NCI-H2029 (cell line): Measurements from ENCODE around the gene CHST11.

Experiments used
- DNase-seq: peaks from one replicate; lab custom pipeline; 2025; lab: John Stamatoyannopoulos, UW

The CHST11 gene

DNA sequence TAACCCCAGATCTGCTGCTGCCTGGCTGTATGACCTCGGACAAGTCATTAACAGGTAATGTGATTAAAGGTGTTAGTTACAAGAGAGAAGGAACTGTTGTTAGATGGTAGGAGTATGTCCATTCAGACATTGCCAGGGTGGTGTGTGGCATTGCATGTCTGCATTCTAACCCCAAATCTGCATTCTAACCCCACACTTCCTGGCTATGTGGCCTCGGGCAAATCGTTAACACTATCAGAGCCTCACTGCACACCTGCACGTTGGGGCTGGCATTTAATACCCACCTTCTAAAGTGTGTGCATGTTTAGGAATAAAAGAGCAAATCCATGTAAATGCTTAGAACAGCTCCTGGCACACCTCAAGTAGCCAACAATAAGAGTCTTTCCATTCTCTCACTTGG is 46.4 kb downstream of the CHST11 start:
- no peak for DNase-seq

GRCh38 chr12:104504146-104504545 is 47.4 kb downstream of the CHST11 start:
- no peak for DNase-seq

GRCh38 chr12:104505095-104505818 is 48.5 kb downstream of the CHST11 start:
- peak; percentile 64 for DNase-seq

DNA sequence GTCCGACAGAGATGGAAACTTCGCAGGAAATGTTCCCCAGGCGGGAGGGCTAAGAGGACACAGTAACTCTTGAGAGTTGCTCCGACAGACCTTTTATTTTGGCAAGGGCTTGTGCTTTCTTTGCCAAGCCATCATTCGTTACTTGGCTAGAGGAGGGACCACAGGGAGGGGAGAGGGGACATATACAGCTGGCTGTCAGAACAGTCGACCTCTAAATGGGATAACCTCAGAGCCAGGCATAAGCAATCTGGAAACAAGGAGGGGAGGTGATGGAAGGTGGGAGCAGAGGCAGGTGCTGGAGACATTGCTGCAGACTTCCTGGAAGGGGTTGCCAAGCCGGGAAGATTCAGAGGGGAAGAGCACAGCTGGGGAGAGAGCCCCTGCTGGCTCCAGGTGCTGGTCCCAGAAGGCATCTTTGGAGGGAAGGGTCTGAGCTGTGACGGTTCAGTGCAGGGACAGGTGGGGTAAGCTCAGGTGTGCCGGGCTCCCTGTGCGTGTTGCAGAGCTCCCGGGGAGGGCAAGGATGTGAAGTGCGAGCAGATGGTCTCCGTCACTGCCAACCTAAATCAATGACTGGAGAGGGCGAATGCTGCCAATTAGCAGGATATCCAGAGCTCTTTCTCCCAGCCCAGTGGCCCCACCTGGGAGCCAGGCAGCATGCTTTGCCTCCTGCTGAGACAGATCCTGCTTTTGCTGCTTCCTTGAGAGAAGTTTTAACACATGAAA is 50.1 kb downstream of the CHST11 start:
- peak; percentile 88 for DNase-seq

GRCh38 chr12:104507672-104508071 is 50.9 kb downstream of the CHST11 start:
- DNase-seq, result peak; percentile 87

DNA sequence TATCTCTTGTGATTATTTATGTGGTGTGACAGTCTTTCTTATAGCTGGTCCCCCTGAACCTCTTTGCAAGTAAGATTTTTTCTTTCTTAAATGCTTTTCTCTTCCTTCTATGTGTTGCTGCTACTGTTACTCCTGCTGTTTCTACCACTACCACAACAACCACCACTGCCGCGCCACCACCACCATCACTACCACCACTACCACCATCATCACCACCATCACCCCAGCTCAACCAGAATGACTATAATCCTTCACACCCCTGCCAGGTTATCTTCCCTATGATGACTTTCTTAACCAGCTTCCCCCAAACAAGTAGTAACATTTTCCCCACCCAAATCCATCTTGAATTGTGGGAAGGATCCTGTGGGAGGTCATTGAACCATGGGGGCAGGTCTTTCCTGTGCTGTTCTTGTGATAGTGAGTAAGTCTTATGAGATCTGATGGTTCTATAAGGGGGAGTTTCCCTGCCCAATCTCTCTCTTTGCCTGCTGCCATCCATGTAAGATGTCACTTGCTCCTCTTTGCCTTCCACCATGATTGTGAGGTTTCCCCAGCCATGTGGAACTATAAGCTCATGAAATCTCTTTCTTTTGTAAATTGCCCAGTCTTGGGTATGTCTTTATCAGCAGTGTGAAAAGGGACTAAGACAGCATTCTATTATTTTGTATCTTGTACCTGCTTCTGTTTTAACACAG is 52.2 kb downstream of the CHST11 start:
- no peak for DNase-seq

DNA sequence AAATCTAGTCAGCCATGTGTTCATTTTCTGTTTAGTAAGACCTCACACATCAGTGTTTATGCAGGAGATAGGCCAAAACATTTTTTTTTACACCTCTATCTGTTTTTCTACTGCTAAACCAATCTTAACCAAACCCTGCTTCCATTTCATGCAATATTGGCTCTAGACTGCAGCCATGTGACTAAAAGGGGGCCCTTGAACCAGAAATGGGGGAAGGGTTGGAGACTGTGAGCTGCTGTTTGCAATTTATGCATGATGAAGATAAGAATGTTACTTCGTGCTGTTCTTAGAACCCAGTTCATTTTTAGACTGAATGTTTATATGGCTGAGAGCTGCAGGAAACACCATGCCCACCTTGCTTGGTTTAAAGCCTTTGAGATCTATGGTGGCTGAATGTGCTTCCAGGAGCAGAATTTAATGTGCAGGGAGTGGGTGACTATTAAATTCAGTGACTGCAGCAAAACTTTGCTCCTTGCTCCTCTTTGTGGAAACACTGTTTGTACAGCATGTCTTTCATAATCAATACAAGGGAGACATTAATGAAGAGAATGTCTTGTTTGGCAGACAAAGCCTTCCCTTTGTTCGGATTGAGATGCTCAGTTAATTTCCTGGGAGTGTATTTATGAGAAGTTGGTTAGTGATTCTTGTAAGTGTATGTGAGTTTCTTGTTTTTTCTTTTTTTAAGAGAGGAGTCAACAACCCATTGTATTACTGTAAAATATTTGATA is 53.6 kb downstream of the CHST11 start:
- no peak for DNase-seq

GRCh38 chr12:104510873-104511440 is 54.2 kb downstream of the CHST11 start:
- no peak for DNase-seq

- no peak for DNase-seq
Measured at GRCh38 chr12:104513681-104514080, 56.9 kb downstream of the CHST11 start.

DNA sequence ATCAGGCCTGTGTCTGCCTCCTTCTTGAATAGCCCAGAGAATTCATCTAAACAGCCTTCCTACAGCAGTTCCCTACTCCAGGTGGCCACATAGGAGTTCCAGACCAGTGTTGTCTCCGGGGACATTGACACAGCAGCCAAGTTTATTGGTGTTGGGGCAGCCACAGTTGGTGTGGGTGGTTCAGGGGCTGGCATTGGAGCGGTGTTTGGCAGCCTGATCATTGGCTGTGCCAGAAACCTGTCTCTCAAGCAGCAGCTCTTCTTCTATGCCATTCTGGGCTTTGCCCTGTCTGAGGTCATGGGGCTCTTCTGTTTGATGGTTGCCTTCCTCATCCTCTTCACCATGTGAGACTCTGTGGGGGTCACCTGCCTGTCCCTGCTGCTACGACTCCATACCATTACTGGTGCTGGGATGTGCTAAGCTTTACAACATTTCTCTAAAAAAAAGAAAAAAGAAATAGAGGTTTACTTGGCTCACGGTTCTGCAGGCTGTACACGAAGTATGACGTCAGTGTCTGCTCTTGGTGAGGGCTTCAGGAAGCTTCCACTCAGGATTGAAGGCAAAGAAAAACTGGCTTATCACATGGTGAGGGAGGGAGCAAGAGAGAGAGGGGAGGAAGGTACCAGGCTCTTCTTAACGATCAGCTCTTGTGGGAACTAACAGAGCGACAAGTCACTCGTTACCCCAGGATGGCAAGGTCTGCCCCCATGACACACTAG is 57.5 kb downstream of the CHST11 start:
- no peak for DNase-seq

- DNase-seq, result no peak
Measured at GRCh38 chr12:104515899-104516298, 59.2 kb downstream of the CHST11 start.

DNA sequence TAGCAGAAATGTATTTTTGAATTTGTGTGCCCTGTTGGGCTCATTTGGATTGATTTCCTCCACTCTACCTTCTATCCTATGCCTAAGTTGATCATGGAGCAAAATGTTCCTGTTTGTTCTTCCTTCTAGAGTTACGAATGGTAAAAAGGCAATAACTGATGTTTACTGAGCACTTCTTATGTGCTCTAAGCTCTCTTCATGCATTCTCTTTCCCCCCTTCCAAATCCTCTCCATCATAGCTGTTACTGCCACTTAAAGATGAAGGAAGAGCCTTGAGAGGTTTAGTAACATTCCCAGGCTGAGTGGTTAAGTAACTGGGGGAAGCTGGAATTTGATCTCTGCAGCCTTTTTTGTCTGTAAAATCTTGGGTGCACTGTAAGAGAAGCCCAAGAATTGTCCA is 60.1 kb downstream of the CHST11 start:
- peak; percentile 17 for DNase-seq

DNA sequence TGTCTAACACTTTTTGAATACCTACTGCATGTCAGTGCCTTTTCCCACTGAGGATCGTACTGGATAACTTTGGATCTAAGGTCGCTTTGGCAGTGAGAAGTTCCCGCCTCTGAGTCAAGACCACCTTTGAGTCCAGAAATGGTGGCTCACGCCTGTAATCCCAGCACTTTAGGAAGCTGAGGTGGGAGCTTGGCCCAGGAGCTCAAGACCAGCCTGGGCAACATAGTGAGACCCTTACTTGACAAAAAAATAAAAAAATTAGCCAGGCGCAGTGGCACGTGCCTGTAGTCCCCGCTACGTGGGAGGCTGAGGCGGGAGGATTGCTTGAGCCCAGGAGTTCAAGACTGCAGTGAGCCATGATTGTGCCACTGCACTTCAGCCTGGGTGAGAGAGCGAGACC is 61.1 kb downstream of the CHST11 start:
- DNase-seq, result no peak

GRCh38 chr12:104519190-104520019 is 62.7 kb downstream of the CHST11 start:
- DNase-seq, result no peak

DNA sequence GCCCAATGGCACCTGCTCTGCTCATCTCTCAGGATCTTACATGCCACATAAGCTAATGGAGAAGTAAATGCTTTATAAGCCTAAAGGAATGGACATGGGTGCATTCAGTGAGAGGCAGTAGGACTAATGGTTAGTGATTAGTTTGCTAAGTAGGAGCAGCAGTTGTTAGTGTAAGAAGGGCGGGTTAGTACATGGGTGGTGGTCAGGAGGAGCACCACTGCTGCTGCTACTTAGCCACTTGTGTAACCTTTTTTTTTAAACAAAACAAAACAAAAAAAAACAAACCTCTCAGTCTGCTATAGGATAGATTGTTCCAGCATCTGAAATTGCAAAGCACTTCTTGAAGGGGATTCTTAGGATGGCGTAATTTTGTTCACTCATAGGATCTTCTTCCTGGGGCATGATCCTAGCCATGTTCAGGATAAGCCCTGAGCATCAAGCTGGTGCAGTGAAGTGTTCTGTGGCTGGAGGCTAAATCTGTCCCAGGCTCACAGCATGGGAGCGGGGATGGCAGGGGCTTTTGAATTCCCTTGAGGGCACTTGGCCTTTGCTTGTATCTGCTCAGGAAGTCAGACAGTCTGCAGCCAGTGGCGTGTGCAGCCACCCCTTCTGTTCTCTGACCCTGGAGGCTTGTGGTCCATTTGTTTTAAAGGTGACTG is 63.6 kb downstream of the CHST11 start:
- DNase-seq, result no peak

DNA sequence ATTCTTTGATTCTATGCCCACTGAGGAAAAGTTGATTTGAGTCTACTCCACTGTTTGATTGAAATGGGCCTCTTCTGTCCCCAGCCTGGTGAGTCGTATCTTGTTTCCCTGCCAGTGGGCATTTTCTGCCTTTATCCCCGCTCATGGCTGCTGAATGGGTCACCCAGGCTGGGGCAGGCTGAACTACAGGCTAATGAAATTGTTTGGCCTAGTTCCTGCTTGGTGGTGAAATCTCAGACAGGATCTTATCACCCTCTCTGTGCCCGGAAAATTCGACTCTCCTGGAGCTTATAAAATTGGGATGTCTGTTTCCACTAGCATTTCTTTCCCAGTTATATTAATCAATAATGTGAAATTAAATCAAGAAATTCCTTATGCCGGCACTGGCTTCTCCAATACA is 65.0 kb downstream of the CHST11 start:
- DNase-seq, result no peak

GRCh38 chr12:104522985-104523722 is 66.4 kb downstream of the CHST11 start:
- no peak for DNase-seq

DNA sequence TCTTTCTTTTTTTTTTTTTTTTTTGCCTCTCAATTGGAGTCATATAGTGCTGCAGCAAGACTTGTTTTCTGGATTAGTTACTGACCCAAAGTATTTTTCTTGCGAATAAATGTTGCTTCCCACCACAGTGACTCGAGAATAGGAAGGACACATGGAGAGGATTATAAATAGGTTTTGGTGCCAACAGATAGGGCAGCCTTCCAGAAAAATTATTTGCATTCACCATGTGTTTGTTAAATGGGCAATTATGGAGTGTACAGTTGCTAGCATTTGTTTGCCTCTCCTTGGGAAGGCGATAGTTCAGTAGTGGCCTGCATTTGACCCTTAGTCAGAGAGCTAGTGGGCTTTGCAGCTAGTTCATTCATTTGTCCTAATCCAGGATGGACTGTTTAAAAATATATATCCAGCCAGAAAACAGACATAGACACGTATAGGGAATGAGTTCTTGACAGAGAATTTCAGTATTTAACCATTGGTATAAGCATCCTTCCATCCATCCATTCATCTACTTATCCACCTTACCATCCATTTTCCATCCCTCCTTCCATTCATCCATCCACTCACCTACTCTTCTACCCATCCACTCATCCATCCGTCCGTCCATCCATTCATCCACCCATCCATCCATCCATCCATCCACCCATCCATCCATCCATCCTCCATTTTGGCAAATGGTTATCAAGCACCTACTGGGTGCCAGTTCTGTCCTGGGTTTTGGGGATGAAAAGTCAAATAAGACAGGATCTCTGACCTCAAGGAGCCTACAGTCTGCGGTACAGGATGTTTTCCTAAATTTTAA is 67.5 kb downstream of the CHST11 start:
- peak; percentile 81 for DNase-seq
